EL (cell line): ENCODE results near the gene CTSW.

ENCODE experiments used
- DNase-seq: peaks from one replicate; pipeline ENCODE4 v3.0.0-alpha.2; 2016

CTSW gene

DNA sequence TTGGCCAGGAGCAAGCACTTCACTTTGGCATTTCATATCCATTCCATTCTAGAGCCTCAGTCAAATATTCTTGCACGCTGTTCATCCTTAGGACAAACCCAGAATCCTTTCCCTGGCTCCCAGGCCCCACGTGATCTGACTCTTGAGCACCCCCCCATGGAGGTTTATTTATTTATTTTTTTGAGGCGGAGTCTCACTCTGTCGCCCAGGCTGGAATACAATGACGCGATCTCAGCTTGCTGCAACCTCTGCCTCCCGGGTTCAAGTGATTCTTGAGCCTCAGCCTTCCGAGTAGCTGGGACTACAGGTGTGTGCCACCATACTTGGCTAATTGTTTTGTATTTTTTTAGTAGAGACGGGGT, 52.9 kb downstream of the CTSW start:
- peak; percentile 53 for DNase-seq
